RWPE2 (cell line): ENCODE data around the gene FRMD4B.

Experiments used
- ATAC-seq: fragments of 200-7000 bp; cut with Tn5 transposase; 3 replicates; pipeline ENCODE4 v1.9.1; 2021; ENCODE audit warnings: low read depth
- DNase-seq: peaks from one replicate; pipeline ENCODE4 v3.0.0-alpha.2; 2020; ENCODE audit warnings: low spot score
- H3K27ac ChIP-seq: fragments of 450-650 bp; 2 replicates; pipeline ENCODE4 v1.5.1; 2017; ENCODE audit warnings: mild to moderate bottlenecking; ENCODE audit not compliant: poor library complexity, severe bottlenecking
- H3K27me3 ChIP-seq: fragments of 250-450 bp; sonication (Bioruptor Pico); 2 replicates; pipeline ENCODE4 v1.5.1; 2021; ENCODE audit warnings: mild to moderate bottlenecking, moderate library complexity; ENCODE audit not compliant: insufficient read depth, poor library complexity, severe bottlenecking
- H3K36me3 ChIP-seq: fragments of 250-450 bp; sonication (Bioruptor Pico); 2 replicates; pipeline ENCODE4 v1.5.1; 2020; ENCODE audit warnings: low read depth, mild to moderate bottlenecking, moderate library complexity
- H3K4me1 ChIP-seq: fragments of 250-450 bp; sonication (Bioruptor Pico); 2 replicates; pipeline ENCODE4 v1.5.1; 2021; ENCODE audit warnings: mild to moderate bottlenecking, moderate library complexity; ENCODE audit not compliant: insufficient read depth, poor library complexity, severe bottlenecking
- H3K4me3 ChIP-seq: fragments of 250-450 bp; sonication (Bioruptor Pico); 2 replicates; pipeline ENCODE4 v1.5.1; 2021; ENCODE audit warnings: mild to moderate bottlenecking, moderate library complexity; ENCODE audit not compliant: severe bottlenecking
- H3K9me3 ChIP-seq: fragments of 250-450 bp; sonication (Bioruptor Pico); 2 replicates; pipeline ENCODE4 v1.5.1; 2021; ENCODE audit warnings: mild to moderate bottlenecking, moderate library complexity; ENCODE audit not compliant: severe bottlenecking
- CTCF ChIP-seq: fragments of 450-650 bp; IDR thresholded peaks from one replicate; pipeline ENCODE4 v1.5.1; 2017; ENCODE audit warnings: mild to moderate bottlenecking, moderate library complexity; ENCODE audit not compliant: poor library complexity, severe bottlenecking

The FRMD4B gene

GRCh38 chr3:69420781-69421520, 35.1 kb upstream of the FRMD4B start:
- H3K27ac ChIP-seq, result peak overlapping the region; percentile 68
- H3K27me3 ChIP-seq, result no peaks in the 10 kb centered on the region
- peak; percentile 30 for ATAC-seq

GRCh38 chr3:69419276-69419675, 33.4 kb upstream of the FRMD4B start:
- Histone ChIP-seq H3K4me3 (no peak overlapping the region), H3K9me3 (no peaks in the 10 kb centered on the region), H3K36me3 (peaks cover 29% of the 10 kb centered on the region; the same call in 1 of the 2 replicates), H3K27me3 (no peaks in the 10 kb centered on the region), H3K4me1 (peaks cover 34% of the 10 kb centered on the region), H3K27ac (no peak overlapping the region)
- TF ChIP-seq CTCF, result no peak
- no peak for ATAC-seq
- DNase-seq, result no peak

More at GRCh38 chr3:69420781-69421520, 35.1 kb upstream of the FRMD4B start:
- Histone ChIP-seq H3K9me3 (no peaks in the 10 kb centered on the region), H3K4me3 (no peak overlapping the region), H3K36me3 (peaks cover 30% of the 10 kb centered on the region; the same call in 1 of the 2 replicates), H3K4me1 (peaks cover 34% of the 10 kb centered on the region)
- no peak for TF ChIP-seq CTCF
- no peak for DNase-seq

GRCh38 chr3:69417541-69418078, 31.7 kb upstream of the FRMD4B start:
- DNase-seq (no peak), ATAC-seq (no peak)
- Histone ChIP-seq H3K36me3 (peaks cover 23% of the 10 kb centered on the region; the same call in 1 of the 2 replicates), H3K27me3 (no peaks in the 10 kb centered on the region), H3K4me1 (peaks cover 28% of the 10 kb centered on the region), H3K27ac (no peak overlapping the region), H3K4me3 (no peak overlapping the region), H3K9me3 (no peaks in the 10 kb centered on the region)
- no peak for TF ChIP-seq CTCF

GRCh38 chr3:69413551-69414207, 27.8 kb upstream of the FRMD4B start:
- H3K36me3 ChIP-seq, result peaks cover 20% of the 10 kb centered on the region; the same call in 1 of the 2 replicates
- TF ChIP-seq CTCF, result no peak
- no peak overlapping the region for H3K4me3 ChIP-seq
- H3K9me3 ChIP-seq, result no peaks in the 10 kb centered on the region
- ATAC-seq (no peak), DNase-seq (no peak)
- H3K27me3 ChIP-seq, result no peaks in the 10 kb centered on the region
- peak overlapping the region; percentile 100 for H3K27ac ChIP-seq
- peaks cover 35% of the 10 kb centered on the region for H3K4me1 ChIP-seq
